Fibroblast of pulmonary artery (primary cell): ENCODE results near the gene RFPL3.

ENCODE experiments used
- DNase-seq: peaks from one replicate; pipeline ENCODE4 v3.0.0-alpha.2; 2010; ENCODE audit warnings: low read depth
- H3K4me3 ChIP-seq: replicated peaks from 2 replicates; pipeline ENCODE4 v1.5.1; 2011; ENCODE audit warnings: low read depth, mild to moderate bottlenecking, control low read depth, low read length, moderate library complexity
- CTCF ChIP-seq: IDR thresholded peaks from 2 replicates; pipeline ENCODE4 v1.5.1; 2011; ENCODE audit warnings: mild to moderate bottlenecking, control low read depth, low read length, inconsistent platforms; ENCODE audit errors: missing control alignments

Gene RFPL3

GRCh38 chr22:32324505-32325415, 32.9 kb upstream of the RFPL3 start:
- H3K4me3 ChIP-seq, result no peak overlapping the region
- no peak for TF ChIP-seq CTCF
- no peak for DNase-seq

GRCh38 chr22:32325416-32325801, 32.3 kb upstream of the RFPL3 start:
- TF ChIP-seq CTCF, result no peak
- peak; percentile 3 for DNase-seq
- no peak overlapping the region for H3K4me3 ChIP-seq

- no peak for DNase-seq
- TF ChIP-seq CTCF, result no peak
These were observed 31.8 kb upstream of the RFPL3 start for GRCh38 chr22:32325811-32326237.

GRCh38 chr22:32326647-32327046, 31.0 kb upstream of the RFPL3 start:
- H3K4me3 ChIP-seq, result no peak overlapping the region
- DNase-seq, result no peak
- no peak for TF ChIP-seq CTCF

More at GRCh38 chr22:32325811-32326237, 31.8 kb upstream of the RFPL3 start:
- H3K4me3 ChIP-seq, result no peak overlapping the region

- H3K4me3 ChIP-seq, result no peak overlapping the region
- peak; percentile 8 for DNase-seq
- TF ChIP-seq CTCF, result no peak
These were observed 30.6 kb upstream of the RFPL3 start for GRCh38 chr22:32327066-32327465.

GRCh38 chr22:32327596-32328171, 30.0 kb upstream of the RFPL3 start:
- no peak for DNase-seq
- no peak overlapping the region for H3K4me3 ChIP-seq
- TF ChIP-seq CTCF, result no peak
